GM23338 (cell line): ENCODE data around the gene PLA2G6. TPM values are rescaled to one million over a fixed set of nuclear protein-coding genes. Genes with fewer than 3 reads are reported as not detected.

Experiments
- ATAC-seq: fragments of 200-7000 bp; cut with Tn5 transposase; 3 replicates; pipeline ENCODE4 v1.9.1; 2020
- DNase-seq: peaks from one replicate; pipeline ENCODE4 v3.0.0-alpha.2; 2015; ENCODE audit warnings: low spot score
- H2AFZ ChIP-seq: fragments of 200-600 bp; sonication (generic); 2 replicates; pipeline ENCODE4 v1.8.0; 2016; ENCODE audit warnings: antibody characterized with exemption, mild to moderate bottlenecking, moderate library complexity
- H3F3A ChIP-seq: fragments of 200-600 bp; sonication (generic); replicated peaks from 2 replicates; pipeline ENCODE4 v1.8.0; 2017; ENCODE audit warnings: antibody characterized with exemption, mixed run types, low read depth
- H3K27ac ChIP-seq: fragments of 200-600 bp; sonication (generic); 2 replicates; pipeline ENCODE4 v1.6.1; 2016; ENCODE audit warnings: low read depth
- H3K27me3 ChIP-seq: fragments of 200-600 bp; sonication (generic); 2 replicates; pipeline ENCODE4 v1.8.0; 2016; ENCODE audit warnings: mild to moderate bottlenecking, mixed run types, moderate library complexity; ENCODE audit not compliant: insufficient read depth
- H3K36me3 ChIP-seq: fragments of 200-600 bp; sonication (generic); 2 replicates; pipeline ENCODE4 v1.8.0; 2016; ENCODE audit warnings: mild to moderate bottlenecking; ENCODE audit not compliant: insufficient read depth
- H3K4me1 ChIP-seq: fragments of 200-600 bp; sonication (generic); 2 replicates; pipeline ENCODE4 v1.8.0; 2016; ENCODE audit warnings: mild to moderate bottlenecking, moderate library complexity; ENCODE audit not compliant: insufficient read depth
- H3K4me2 ChIP-seq: fragments of 200-600 bp; sonication (generic); 2 replicates; pipeline ENCODE4 v1.7.1; 2017; ENCODE audit warnings: mixed run types
- H3K4me3 ChIP-seq: fragments of 200-600 bp; sonication (generic); 2 replicates; pipeline ENCODE4 v1.6.1; 2016; ENCODE audit warnings: mixed run types
- H3K79me2 ChIP-seq: fragments of 200-600 bp; sonication (generic); replicated peaks from 2 replicates; pipeline ENCODE4 v1.8.0; 2017; ENCODE audit warnings: mild to moderate bottlenecking; ENCODE audit not compliant: insufficient read depth
- H3K9me2 ChIP-seq: fragments of 200-600 bp; sonication (generic); 2 replicates; pipeline ENCODE4 v1.8.0; 2017; ENCODE audit not compliant: insufficient read depth
- H4K20me1 ChIP-seq: fragments of 200-600 bp; sonication (generic); replicated peaks from 2 replicates; pipeline ENCODE4 v1.8.0; 2017; ENCODE audit warnings: mild to moderate bottlenecking; ENCODE audit not compliant: insufficient read depth
- H3K27ac Mint-ChIP-seq: 2 replicates; pipeline ENCODE4 v1.8.0; 2020; ENCODE audit warnings: inconsistent platforms, mild to moderate bottlenecking, moderate library complexity, mixed read lengths
- H3K27me3 Mint-ChIP-seq: 3 replicates; pipeline ENCODE4 v1.8.0; 2022; ENCODE audit warnings: low read depth, mild to moderate bottlenecking, moderate library complexity, mixed read lengths, inconsistent platforms; ENCODE audit not compliant: insufficient read depth, poor library complexity
- H3K36me3 Mint-ChIP-seq: 3 replicates; pipeline ENCODE4 v1.8.0; 2021; ENCODE audit warnings: low read depth, mild to moderate bottlenecking, inconsistent platforms, moderate library complexity, mixed read lengths
- H3K4me1 Mint-ChIP-seq: 3 replicates; pipeline ENCODE4 v1.8.0; 2020; ENCODE audit warnings: mild to moderate bottlenecking, inconsistent platforms, mixed read lengths
- H3K4me3 Mint-ChIP-seq: 3 replicates; pipeline ENCODE4 v1.8.0; 2021; ENCODE audit warnings: moderate library complexity, mild to moderate bottlenecking, inconsistent platforms, mixed read lengths
- H3K9me3 Mint-ChIP-seq: 3 replicates; pipeline ENCODE4 v1.8.0; 2020; ENCODE audit warnings: moderate library complexity, mild to moderate bottlenecking, inconsistent platforms, mixed read lengths
- CTCF ChIP-seq, 2 experiments: fragments of 200-600 bp in 1 of 2; sonication (generic) in 1 of 2; conservative IDR thresholded peaks; 2 replicates each; pipeline versions ENCODE4 v1.5.1 to v1.6.1; 2016 to 2017; ENCODE audit warnings: antibody characterized with exemption in 2 of 2, low read depth in 2 of 2, mild to moderate bottlenecking in 2 of 2, moderate library complexity in 1 of 2
- JUNB ChIP-seq: IDR thresholded peaks from one replicate; pipeline ENCODE4 v1.6.1; 2016; ENCODE audit warnings: antibody characterized with exemption; ENCODE audit not compliant: unreplicated experiment
- NANOG ChIP-seq: IDR thresholded peaks from 2 replicates; pipeline ENCODE4 v1.6.1; 2016; ENCODE audit warnings: antibody characterized with exemption, borderline replicate concordance
- REST ChIP-seq: IDR thresholded peaks from one replicate; pipeline ENCODE4 v1.6.1; 2018; ENCODE audit warnings: antibody characterized with exemption; ENCODE audit not compliant: unreplicated experiment
- STAT1 ChIP-seq: IDR thresholded peaks from one replicate; pipeline ENCODE4 v1.6.1; 2016; ENCODE audit warnings: antibody characterized with exemption; ENCODE audit not compliant: unreplicated experiment
- ZNF331 ChIP-seq: fragments of 250-450 bp; sonication (Bioruptor Pico); IDR thresholded peaks from 2 replicates; pipeline ENCODE4 v1.5.0; 2020; ENCODE audit warnings: low read depth, mild to moderate bottlenecking, moderate library complexity
- polyA plus RNA-seq: library from polyadenylated mRNA; unstranded; fragments of >200 nt; fragmentation: Nextera tagmentation; extraction: Ambion mirVana; gene quantifications from 2 replicates; pipeline ENCODE4 v1.2.1, GENCODE V29; 2016
- total RNA-seq: library from RNA; depleted of rRNA; stranded (reverse); fragments of >200 nt; shearing (Covaris generic); gene quantifications from 2 replicates; pipeline ENCODE4 v1.2.3, GENCODE V29; 2014

The PLA2G6 gene
- total and polyA plus RNA-seq, 2 experiments from 2014 or later, result 4.5 to 12.6 TPM

DNA sequence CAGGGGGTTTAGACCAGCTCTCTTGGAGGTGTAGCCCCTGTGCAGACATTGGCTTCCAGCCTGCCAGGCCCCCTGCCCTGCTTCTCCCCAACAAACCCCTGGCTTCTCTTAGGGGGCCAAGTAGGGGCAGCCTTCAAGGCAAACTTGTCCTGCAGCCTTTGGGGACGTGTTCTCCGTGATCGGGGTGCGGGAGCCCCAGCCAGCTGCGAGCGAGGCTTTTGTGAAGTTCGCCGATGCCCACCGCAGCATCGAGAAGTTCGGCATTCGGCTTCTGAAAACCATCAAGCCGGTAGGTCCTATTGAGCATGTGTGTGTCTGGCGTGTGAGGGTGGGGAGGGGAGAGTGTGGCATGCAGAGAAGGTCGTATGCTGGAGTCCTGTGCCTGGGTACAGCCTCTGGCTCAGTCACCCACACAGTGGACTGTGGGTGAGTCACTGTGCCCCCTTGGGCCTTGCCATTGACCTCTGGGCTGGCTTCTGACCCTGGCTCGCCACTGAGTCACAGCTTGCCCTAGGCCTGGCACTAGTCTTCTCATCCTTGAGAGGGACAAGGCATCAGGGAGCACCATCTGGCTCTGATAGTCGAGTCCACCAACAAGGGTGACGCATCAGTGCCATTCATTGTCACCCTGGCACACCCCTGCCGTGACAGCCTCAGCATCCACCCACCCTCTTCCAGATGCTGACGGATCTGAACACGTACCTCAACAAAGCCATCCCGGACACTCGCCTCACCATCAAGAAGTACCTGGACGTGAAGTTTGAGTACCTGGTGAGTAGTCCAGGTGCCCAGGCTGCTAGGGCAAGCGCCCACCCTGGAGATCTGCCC, 109.1 kb downstream of the PLA2G6 start (continued):
- TF ChIP-seq STAT1 (no peak), ZNF331 (no peak), NANOG (no peak), REST (no peak)

DNA sequence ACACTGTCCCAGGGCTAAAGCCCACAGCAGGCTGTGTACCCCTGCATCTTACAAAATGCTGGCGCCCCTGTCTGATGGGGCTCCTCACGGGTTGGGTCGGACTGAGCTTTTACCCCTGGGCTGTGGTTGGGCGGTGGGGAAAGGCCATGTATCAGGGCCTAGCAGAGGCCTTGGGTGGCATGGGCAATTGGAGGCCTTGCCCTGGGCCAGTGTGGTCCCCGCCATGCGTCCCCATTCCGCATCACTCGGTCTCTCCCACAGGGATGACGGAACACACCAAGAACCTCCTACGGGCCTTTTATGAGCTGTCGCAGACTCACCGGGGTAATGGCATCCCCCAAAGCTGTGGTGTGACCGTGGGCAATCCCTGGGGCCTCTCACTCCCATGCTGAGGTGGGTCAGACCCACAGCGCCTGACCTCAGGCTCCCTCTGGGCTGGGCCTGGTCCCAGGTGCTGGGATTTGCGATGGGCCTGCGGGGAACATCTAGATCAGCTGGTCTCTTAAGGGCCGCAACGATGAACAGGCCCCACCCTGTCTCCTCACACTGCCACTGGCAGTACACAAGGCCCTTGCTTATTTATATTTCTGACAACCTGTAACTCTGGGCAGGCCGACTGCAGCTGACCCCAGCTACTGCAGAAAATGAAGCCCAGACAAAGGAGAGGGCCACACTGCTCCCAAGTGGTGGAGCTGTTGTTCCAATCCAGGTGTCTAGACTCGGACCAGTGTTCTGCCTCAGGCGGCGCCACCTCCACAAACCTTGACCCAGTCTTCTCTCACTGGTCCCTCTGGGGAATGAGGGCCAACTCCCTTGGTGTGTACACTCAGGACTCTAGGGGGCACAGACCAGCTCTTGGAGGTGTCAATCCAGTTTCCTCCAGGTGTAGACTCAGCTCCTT, 110.0 kb downstream of the PLA2G6 start:
- Histone ChIP-seq H4K20me1 (no peaks in the 10 kb centered on the region; the same call in 1 of the 2 replicates), H3K9me2 (no peaks in the 10 kb centered on the region), H2AFZ (no peak overlapping the region), H3K36me3 (no peaks in the 10 kb centered on the region), H3K27me3 (no peaks in the 10 kb centered on the region), H3K4me1 (0 out of 2 replicates have a peak, but pooled peaks cover 3% of the 10 kb centered on the region), H3K4me3 (no peak overlapping the region), H3F3A (no peaks in the 10 kb centered on the region), H3K79me2 (no peaks in the 10 kb centered on the region), H3K4me2 (no peak overlapping the region), H3K27ac (no peak overlapping the region)
- DNase-seq (no peak), ATAC-seq (no peak)
- H3K36me3 Mint-ChIP-seq, result peaks cover 34% of the 10 kb centered on the region
- no peaks in the 10 kb centered on the region for H3K9me3 Mint-ChIP-seq
- H3K27ac Mint-ChIP-seq, result no peak overlapping the region
- peaks cover 13% of the 10 kb centered on the region for H3K27me3 Mint-ChIP-seq
- TF ChIP-seq CTCF (conservative IDR thresholded peaks at IDR 0.05; ENCODE audit: low read depth in 2 of 2) (peak in 1 of 2 experiments; percentile 23; a peak in 2 of 4 replicates), JUNB (no peak)
- no peak overlapping the region for H3K4me3 Mint-ChIP-seq
- peaks cover 5% of the 10 kb centered on the region; the same call in 2 of the 3 replicates for H3K4me1 Mint-ChIP-seq
